Stomach (tissue), 9 donors: Measurements from ENCODE around the gene MISP. TPM values are rescaled to one million over a fixed set of nuclear protein-coding genes. Genes with fewer than 3 reads are reported as not detected.

ENCODE experiments used
- DNase-seq, 2 donors: peaks; one replicate each; pipeline versions ENCODE4 v3.0.0 to v3.0.0-alpha.2; 2013 to 2019
- H3K27ac ChIP-seq, 5 donors: fragments of 200-600 bp in 4 of 5; sonication (generic) in 4 of 5; one replicate each; pipeline ENCODE4 v1.5.1; 2013 to 2019; ENCODE audit warnings: mild to moderate bottlenecking in 1 of 5, moderate library complexity in 1 of 5
- H3K27me3 ChIP-seq, 3 donors: fragments of 200-600 bp; sonication (generic); one replicate each; pipeline ENCODE4 v1.5.1; 2017 to 2019; ENCODE audit warnings: mixed run types in 1 of 3
- H3K36me3 ChIP-seq, 4 donors: fragments of 200-600 bp; sonication (generic); 1 replicate in 3 of 4; 2 replicates in 1 of 4; pipeline ENCODE4 v1.5.1; 2016 to 2019
- H3K4me1 ChIP-seq, 4 donors: fragments of 200-600 bp; sonication (generic); one replicate each; pipeline ENCODE4 v1.5.1; 2016 to 2019
- H3K4me3 ChIP-seq, 4 donors: fragments of 200-600 bp; sonication (generic) in 3 of 4; one replicate each; pipeline ENCODE4 v1.5.1; 2016 to 2019; ENCODE audit warnings: mild to moderate bottlenecking in 1 of 4
- H3K9me3 ChIP-seq, 4 donors: fragments of 200-600 bp; sonication (generic); one replicate each; pipeline ENCODE4 v1.5.1; 2016 to 2019
- EP300 ChIP-seq: sonication (generic); formaldehyde crosslinking; IDR thresholded peaks from one replicate; pipeline ENCODE4 v1.6.1; 2017; ENCODE audit warnings: antibody characterized with exemption
- POLR2A ChIP-seq, 4 donors: fragments of 450-650 bp; IDR thresholded peaks; one replicate each; pipeline ENCODE4 v1.6.1; 2016; ENCODE audit warnings: antibody characterized with exemption in 4 of 4, control low read depth in 2 of 4, mild to moderate bottlenecking in 1 of 4, moderate library complexity in 1 of 4
- POLR2AphosphoS5 ChIP-seq, 3 donors: sonication (generic); formaldehyde crosslinking; IDR thresholded peaks; one replicate each; pipeline ENCODE4 v1.6.1; 2016; ENCODE audit warnings: antibody characterized with exemption in 3 of 3
- WGBS, 5 donors: extraction: QIAGEN DNeasy Blood & Tissue Kit in 3 of 5; methylation state at CpG; one replicate each; pipeline versions ENCODE4 v1.1.5 to v1.1.7; 2013 to 2018; 5-methylcytosine and 5-hydroxymethylcytosine counted together
- intact Hi-C: fragments of 100-400 bp; cut with DNase I; formaldehyde crosslinking; loops from one replicate; pipeline ENCODE4 v1.15.1; 2023; ENCODE audit warnings: low total_unique reads
- polyA plus RNA-seq, 3 donors: library from polyadenylated mRNA; stranded (reverse); fragments of 200-250 nt; gene quantifications; one replicate each; pipeline ENCODE4 v1.2.3, GENCODE V29; 2013
- total RNA-seq, 5 donors: library from RNA; depleted of rRNA; stranded (reverse); fragments of >200 nt; gene quantifications; one replicate each; pipeline versions ENCODE4 v1.1.0 to v1.2.3, GENCODE V29; 2014 to 2016
- TF ChIP-seq, protein P1 (sequence below), 7 experiments: fragments of 450-650 bp in 4 of 7; fragments of 200-600 bp in 3 of 7; sonication (generic) in 3 of 7; IDR thresholded peaks; one replicate each; pipeline ENCODE4 v1.5.1; 2016 to 2019; ENCODE audit warnings: antibody characterized with exemption in 7 of 7, control low read depth in 2 of 7, mild to moderate bottlenecking in 1 of 7
- donor health status: healthy with polysubstance abuse.
- donor health status: Bipolar disorder and iron deficiency.
- donor health status: healthy.

MISP gene
- total and polyA plus RNA-seq, 8 donors = 2.1 to 149 (median 12.7) TPM

DNA sequence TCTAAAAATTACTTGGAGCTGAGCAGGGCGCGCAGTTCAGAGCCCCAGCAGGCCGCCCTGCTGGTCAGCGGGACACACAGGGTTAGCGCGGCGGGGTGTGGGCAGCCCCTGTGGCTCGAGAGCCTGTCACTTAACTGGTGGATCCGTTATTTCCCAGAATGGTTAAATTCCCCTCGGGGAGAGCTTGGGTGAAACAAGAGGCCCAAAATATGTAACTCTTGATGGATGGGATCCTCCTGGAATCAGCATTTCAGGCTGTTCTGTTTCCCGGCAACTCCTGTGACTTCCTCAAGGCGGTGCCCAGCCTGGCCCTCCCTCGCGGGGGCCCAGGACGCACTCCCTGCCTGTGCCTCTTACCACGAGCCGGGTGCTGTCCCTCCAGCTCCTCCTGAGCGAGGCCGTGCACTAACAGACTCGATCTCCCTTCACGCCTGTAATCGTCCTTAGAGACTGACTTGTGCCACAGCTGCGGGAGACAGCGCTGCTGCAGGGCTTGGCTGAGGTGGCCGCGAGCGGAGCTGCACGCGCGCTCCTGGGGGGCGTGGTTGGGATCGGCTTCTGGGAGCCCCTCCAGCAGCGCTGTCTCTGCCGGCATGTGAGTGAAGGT is 56.0 kb downstream of the MISP start:
- no peaks in the 10 kb centered on the region for H3K27me3 ChIP-seq
- H3K4me1 ChIP-seq = peaks cover 19 to 37% (median 25%) of the 10 kb centered on the region in 4 donors
- H3K36me3 ChIP-seq = peaks cover 91 to 96% (median 92%) of the 10 kb centered on the region in 4 donors
- DNase-seq = no peak
- no peaks in the 10 kb centered on the region for H3K9me3 ChIP-seq
- TF ChIP-seq EP300 (no peak), POLR2A (IDR thresholded peaks at IDR 0.05) (no peak), POLR2AphosphoS5 (IDR thresholded peaks at IDR 0.05) (no peak)
- TF ChIP-seq, protein P1, sequence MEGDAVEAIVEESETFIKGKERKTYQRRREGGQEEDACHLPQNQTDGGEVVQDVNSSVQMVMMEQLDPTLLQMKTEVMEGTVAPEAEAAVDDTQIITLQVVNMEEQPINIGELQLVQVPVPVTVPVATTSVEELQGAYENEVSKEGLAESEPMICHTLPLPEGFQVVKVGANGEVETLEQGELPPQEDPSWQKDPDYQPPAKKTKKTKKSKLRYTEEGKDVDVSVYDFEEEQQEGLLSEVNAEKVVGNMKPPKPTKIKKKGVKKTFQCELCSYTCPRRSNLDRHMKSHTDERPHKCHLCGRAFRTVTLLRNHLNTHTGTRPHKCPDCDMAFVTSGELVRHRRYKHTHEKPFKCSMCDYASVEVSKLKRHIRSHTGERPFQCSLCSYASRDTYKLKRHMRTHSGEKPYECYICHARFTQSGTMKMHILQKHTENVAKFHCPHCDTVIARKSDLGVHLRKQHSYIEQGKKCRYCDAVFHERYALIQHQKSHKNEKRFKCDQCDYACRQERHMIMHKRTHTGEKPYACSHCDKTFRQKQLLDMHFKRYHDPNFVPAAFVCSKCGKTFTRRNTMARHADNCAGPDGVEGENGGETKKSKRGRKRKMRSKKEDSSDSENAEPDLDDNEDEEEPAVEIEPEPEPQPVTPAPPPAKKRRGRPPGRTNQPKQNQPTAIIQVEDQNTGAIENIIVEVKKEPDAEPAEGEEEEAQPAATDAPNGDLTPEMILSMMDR (IDR thresholded peaks at IDR 0.05) = no peak
- no peak overlapping the region for H3K27ac ChIP-seq
- intact Hi-C loops = no loop called here
- H3K4me3 ChIP-seq = no peak overlapping the region
- 84 to 92% (median 87%) methylated on average over 32 to 34 of the region's 34 CpGs for WGBS, 5 donors

DNA sequence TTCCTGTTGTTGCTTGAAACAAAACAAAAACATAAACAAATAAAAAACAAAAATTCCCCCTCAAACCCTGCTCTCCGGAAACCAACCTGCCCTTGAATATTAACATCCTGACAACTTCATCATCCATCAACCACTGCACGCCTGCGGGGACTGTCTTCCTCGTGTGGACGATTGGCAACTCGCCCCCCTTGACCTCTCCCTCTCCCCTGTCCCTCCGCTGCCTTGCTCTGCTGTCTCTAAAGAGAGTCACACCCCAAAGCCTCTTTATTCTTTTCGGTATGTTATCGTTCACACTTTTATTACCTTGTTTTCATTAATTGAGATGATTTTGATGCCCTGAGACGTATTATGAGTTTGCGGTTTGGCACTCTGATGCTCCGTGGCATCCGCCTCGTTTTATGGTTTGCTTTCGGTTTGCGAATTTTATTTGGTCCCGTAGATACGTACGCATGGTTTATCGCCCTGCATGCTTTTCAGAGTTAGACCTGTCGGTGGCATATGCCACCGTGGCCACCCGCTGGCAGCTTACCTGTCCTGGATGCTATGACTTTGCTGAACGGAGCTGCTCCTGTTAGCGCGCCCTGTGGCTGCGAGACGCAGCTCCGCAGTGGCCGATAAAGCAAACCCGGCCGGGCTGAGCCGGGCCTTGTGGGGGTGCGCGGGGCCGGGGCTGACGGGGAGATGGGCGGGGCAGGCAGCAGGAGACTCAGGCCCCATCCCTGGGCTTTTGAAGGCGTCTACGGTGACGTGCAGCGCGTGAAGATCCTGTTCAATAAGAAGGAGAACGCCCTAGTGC is 56.9 kb downstream of the MISP start:
- intact Hi-C loops = no loop called here
- Histone ChIP-seq H3K27ac (no peak overlapping the region), H3K27me3 (no peaks in the 10 kb centered on the region), H3K36me3 (peaks cover 94 to 99% (median 99%) of the 10 kb centered on the region in 4 donors), H3K9me3 (no peaks in the 10 kb centered on the region), H3K4me3 (no peak overlapping the region), H3K4me1 (peaks cover 10 to 28% (median 16%) of the 10 kb centered on the region in 4 donors)
- TF ChIP-seq POLR2A (IDR thresholded peaks at IDR 0.05) = no peak
- TF ChIP-seq, protein P1 (IDR thresholded peaks at IDR 0.05) = no peak
- WGBS, 5 donors = 89 to 92% (median 90%) methylated on average over 34 to 44 of the region's 44 CpGs
- no peak for DNase-seq

DNA sequence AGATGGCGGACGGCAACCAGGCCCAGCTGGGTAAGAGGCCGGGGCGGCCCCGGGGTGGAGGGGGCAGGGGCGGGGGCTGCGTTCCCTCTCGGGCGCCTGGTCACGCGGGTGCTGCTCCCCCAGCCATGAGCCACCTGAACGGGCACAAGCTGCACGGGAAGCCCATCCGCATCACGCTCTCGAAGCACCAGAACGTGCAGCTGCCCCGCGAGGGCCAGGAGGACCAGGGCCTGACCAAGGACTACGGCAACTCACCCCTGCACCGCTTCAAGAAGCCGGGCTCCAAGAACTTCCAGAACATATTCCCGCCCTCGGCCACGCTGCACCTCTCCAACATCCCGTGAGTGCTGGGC is 57.5 kb downstream of the MISP start:
- no peaks in the 10 kb centered on the region for H3K27me3 ChIP-seq
- no peaks in the 10 kb centered on the region for H3K9me3 ChIP-seq
- TF ChIP-seq EP300 = no peak
- TF ChIP-seq, protein P1 (IDR thresholded peaks at IDR 0.05) = no peak
- H3K27ac ChIP-seq = no peak overlapping the region
- H3K36me3 ChIP-seq = peaks cover 93 to 99% (median 99%) of the 10 kb centered on the region in 4 donors
- no peak overlapping the region for H3K4me3 ChIP-seq
- intact Hi-C loops = no loop called here
- DNase-seq = no peak
- 88 to 93% (median 91%) methylated on average over 20 to 26 of the region's 26 CpGs; no CpG with 5 or more reads in 1 of the 5 donors for WGBS, 5 donors
- peaks cover 5 to 23% (median 11%) of the 10 kb centered on the region in 4 donors for H3K4me1 ChIP-seq

DNA sequence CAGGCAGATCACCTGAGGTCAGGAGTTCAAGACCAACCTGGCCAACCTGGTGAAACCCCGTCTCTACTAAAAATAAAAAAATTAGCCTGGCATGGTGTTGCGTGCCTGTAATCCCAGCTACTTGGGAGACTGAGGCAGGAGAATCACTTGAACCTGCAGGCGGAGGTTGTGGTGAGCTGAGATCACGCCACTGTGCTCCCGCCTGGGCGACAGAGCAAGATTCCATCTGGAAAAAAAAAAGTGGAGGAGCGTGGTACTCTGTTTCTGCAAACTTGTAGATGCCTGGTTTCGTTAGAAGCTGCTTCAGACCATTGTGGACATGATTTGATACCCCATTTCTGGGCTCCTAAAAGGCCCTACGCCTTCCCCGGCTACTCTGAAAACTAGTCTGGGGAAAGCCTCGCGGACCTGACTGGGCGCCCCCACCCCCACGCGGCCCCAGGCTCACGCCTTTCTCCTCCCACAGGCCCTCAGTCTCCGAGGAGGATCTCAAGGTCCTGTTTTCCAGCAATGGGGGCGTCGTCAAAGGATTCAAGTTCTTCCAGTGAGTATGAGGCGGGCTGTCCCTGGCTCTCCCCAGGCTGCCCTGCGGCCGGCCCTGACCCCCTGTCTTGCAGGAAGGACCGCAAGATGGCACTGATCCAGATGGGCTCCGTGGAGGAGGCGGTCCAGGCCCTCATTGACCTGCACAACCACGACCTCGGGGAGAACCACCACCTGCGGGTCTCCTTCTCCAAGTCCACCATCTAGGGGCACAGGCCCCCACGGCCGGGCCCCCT is 59.4 kb downstream of the MISP start:
- Histone ChIP-seq H3K4me1 (peaks cover 0 to 6% (median 3%) of the 10 kb centered on the region in 4 donors), H3K27ac (no peak overlapping the region), H3K4me3 (no peak overlapping the region), H3K36me3 (peaks cover 75 to 85% (median 83%) of the 10 kb centered on the region in 4 donors), H3K27me3 (no peaks in the 10 kb centered on the region), H3K9me3 (no peaks in the 10 kb centered on the region)
- intact Hi-C loops = no loop called here
- 79 to 85% (median 83%) methylated on average over 27 to 30 of the region's 30 CpGs for WGBS, 5 donors
- no peak for DNase-seq
- no peak for TF ChIP-seq POLR2A (IDR thresholded peaks at IDR 0.05)
- no peak for TF ChIP-seq POLR2AphosphoS5 (IDR thresholded peaks at IDR 0.05)
- no peak for TF ChIP-seq EP300
- TF ChIP-seq, protein P1 (IDR thresholded peaks at IDR 0.05) = no peak
